Measurements from ENCODE around the gene PADI1. TPM values are rescaled to one million over a fixed set of nuclear protein-coding genes. Genes with fewer than 3 reads are reported as not detected.

PADI1 gene
- total RNA-seq, 2 donors from 2014 or later, result 1.2 TPM; not detected in 1

DNA sequence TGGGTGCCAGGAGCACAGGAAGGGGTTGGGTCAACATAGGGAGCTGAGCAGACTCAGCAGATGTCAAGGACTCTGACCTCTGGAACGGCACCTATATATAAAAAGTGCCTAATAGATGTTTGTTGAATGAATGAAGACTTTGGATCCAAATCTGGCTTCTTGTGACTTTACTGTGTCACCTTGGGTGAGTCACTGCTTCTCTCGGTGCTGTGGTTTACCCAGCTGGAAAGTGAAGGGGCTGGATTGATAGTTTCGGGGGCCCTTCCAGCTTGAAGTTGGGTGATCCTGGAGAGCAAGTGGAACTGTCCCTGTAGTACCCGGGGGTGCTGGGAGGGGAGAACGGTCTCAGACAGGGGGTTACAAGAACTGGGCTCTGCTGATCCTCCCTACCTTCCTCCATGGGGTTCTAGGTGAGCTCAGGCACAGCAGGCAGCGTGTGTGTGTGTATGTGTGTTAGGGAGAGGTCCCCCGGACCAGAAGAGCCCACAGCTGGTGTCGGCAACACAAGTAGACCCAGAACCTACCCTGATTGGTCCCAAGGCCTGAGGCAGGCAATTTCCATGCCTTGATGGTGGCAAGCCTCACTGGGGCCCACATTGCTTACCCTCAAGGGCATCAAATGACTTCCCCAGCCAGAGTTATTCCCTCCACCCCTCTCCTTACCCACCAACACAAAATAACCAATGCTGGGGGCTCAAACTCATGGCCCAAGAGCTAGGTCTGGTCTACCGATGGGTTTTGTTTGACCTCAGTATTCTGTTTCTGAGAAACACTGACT lies 5.5 kb upstream of the PADI1 start:
- DNase-seq (ENCODE audit: low spot score) (no peak), ATAC-seq (ENCODE audit: insufficient number of reproducible peaks, low FRiP score, low read depth) (no peak)
- no peaks in the 10 kb centered on the region for H3K4me1 ChIP-seq (ENCODE audit: control insufficient read depth in 1 of 2, low read depth in 2 of 2)
- H3K9me3 ChIP-seq, result no peaks in the 10 kb centered on the region
- TF ChIP-seq, protein P1, sequence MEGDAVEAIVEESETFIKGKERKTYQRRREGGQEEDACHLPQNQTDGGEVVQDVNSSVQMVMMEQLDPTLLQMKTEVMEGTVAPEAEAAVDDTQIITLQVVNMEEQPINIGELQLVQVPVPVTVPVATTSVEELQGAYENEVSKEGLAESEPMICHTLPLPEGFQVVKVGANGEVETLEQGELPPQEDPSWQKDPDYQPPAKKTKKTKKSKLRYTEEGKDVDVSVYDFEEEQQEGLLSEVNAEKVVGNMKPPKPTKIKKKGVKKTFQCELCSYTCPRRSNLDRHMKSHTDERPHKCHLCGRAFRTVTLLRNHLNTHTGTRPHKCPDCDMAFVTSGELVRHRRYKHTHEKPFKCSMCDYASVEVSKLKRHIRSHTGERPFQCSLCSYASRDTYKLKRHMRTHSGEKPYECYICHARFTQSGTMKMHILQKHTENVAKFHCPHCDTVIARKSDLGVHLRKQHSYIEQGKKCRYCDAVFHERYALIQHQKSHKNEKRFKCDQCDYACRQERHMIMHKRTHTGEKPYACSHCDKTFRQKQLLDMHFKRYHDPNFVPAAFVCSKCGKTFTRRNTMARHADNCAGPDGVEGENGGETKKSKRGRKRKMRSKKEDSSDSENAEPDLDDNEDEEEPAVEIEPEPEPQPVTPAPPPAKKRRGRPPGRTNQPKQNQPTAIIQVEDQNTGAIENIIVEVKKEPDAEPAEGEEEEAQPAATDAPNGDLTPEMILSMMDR (IDR thresholded peaks at IDR 0.05), result no peak
- no peaks in the 10 kb centered on the region for H3K36me3 ChIP-seq
- no peak overlapping the region for H3K27ac ChIP-seq
- H3K27me3 ChIP-seq (replicated peaks; ENCODE audit: insufficient read depth), result no peaks in the 10 kb centered on the region
- no peak overlapping the region for H3K4me3 ChIP-seq

DNA sequence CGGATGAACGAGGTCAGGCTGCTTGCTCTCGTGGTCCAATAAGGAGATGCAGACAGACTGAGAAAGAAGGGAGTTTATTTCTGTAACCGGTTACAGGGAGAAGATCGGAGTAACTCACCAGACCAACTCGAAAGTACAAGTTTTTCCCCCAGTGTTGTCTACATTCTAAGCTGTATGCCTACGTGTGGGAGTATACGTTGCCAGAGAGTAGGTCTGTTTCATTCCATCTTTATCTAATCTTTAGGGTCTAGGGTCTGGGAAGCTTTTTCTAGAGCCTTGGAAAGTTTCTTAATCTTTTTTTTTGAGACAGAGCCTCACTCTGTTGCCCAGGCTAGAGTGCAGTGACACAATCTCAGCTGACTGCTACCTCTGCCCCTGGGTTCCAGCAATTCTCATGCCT lies 4.7 kb upstream of the PADI1 start:
- Histone ChIP-seq H3K4me1 (ENCODE audit: control insufficient read depth in 1 of 2, low read depth in 2 of 2) (no peaks in the 10 kb centered on the region), H3K27ac (no peak overlapping the region), H3K27me3 (replicated peaks; ENCODE audit: insufficient read depth) (no peaks in the 10 kb centered on the region), H3K9me3 (no peaks in the 10 kb centered on the region), H3K4me3 (no peak overlapping the region), H3K36me3 (no peaks in the 10 kb centered on the region)
- no peak for ATAC-seq (ENCODE audit: insufficient number of reproducible peaks, low FRiP score, low read depth)
- no peak for DNase-seq (ENCODE audit: low spot score)
- TF ChIP-seq, protein P1 (IDR thresholded peaks at IDR 0.05), result no peak

DNA sequence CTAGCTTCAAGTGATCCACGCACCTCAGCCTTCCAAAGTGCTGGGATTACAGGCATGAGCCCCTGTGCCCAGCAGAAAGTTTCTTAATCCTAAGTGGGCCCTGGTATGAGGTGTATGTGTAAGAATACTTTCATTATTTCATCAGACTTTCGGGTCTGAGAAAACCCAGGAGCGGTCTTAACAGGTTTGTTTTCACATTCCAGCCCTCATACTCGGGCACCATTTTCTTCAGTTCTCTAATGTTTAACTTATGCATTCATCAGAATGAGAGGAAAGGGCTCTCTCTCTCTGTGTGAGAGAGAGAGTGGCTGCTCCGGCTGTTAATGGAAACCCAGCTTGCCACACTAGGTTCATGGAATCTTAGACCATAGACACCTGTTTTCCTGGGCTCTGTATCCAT lies 4.2 kb upstream of the PADI1 start:
- TF ChIP-seq, protein P1 (IDR thresholded peaks at IDR 0.05), result no peak
- Histone ChIP-seq H3K4me3 (no peak overlapping the region), H3K27me3 (replicated peaks; ENCODE audit: insufficient read depth) (no peaks in the 10 kb centered on the region), H3K36me3 (no peaks in the 10 kb centered on the region), H3K27ac (no peak overlapping the region), H3K4me1 (ENCODE audit: control insufficient read depth in 1 of 2, low read depth in 2 of 2) (no peaks in the 10 kb centered on the region), H3K9me3 (no peaks in the 10 kb centered on the region)
- no peak for ATAC-seq (ENCODE audit: insufficient number of reproducible peaks, low FRiP score, low read depth)
- DNase-seq (ENCODE audit: low spot score), result no peak

DNA sequence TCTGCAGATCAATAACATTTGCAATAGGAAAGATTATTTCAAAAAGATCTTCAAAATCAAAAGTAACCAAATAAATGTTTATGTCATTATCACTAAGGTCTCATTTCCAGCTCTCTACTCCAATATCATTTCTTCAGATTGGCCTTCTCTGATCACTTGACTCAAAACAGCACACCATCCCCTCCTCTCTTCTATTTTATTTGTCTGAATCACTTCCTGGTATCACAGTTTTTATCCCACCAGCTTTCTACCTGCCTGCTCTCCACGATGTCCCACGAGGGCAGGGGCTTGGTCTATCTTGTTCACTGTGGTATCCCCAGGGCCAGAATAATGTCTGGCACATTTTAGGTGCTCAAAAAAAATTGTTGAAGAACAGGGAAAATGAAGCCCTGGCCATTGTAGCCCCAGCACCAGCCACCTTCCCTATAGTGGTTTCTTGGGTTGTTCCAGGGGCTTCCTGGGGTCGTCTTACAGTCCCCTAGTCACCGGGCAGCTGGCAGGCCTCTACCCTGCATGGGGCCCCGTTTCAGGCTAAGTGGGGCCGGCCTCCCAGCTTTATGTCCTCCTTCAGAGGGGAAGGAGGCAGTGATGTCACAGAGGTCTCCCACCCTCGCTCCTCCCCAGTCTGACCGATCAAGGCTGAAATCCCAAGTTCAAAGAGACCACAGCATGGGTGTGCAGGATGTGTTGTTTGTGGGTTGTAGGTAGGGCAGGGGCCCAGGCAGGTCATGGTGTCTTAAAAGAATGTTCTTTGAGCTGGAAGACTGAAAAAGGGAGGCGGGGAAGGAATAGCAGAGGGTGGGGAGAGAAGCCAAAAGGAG lies 3.5 kb upstream of the PADI1 start:
- H3K27me3 ChIP-seq (replicated peaks; ENCODE audit: insufficient read depth), result no peaks in the 10 kb centered on the region
- H3K9me3 ChIP-seq, result no peaks in the 10 kb centered on the region
- ATAC-seq (ENCODE audit: insufficient number of reproducible peaks, low FRiP score, low read depth) (no peak), DNase-seq (ENCODE audit: low spot score) (no peak)
- H3K36me3 ChIP-seq, result no peaks in the 10 kb centered on the region
- H3K27ac ChIP-seq, result no peak overlapping the region
- no peaks in the 10 kb centered on the region for H3K4me1 ChIP-seq (ENCODE audit: control insufficient read depth in 1 of 2, low read depth in 2 of 2)
- TF ChIP-seq, protein P1 (IDR thresholded peaks at IDR 0.05), result no peak
- H3K4me3 ChIP-seq, result no peak overlapping the region

DNA sequence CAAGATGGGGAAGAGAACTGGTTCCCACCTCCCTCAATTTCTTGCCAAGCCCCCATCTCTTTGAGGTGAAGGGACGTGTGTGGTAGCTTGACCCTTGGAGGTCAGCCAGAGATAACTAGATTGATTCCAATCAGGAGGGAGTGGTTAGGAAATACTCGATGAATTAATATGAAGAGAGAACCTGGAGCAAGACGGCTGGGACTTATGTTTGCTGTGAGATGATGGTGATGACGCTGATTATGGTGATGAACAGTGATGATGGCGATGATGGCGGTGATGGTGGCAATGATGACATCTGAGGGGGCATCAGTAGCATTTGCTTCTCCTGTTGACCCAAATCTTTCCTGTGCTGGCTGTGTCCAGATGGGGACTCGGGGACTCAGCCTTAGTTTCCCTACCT lies 724 bp downstream of the PADI1 start:
- Histone ChIP-seq H3K36me3 (no peaks in the 10 kb centered on the region), H3K4me1 (ENCODE audit: control insufficient read depth in 1 of 2, low read depth in 2 of 2) (no peaks in the 10 kb centered on the region), H3K9me3 (no peaks in the 10 kb centered on the region), H3K4me3 (no peak overlapping the region), H3K27ac (no peak overlapping the region), H3K27me3 (replicated peaks; ENCODE audit: insufficient read depth) (no peaks in the 10 kb centered on the region)
- ATAC-seq (ENCODE audit: insufficient number of reproducible peaks, low FRiP score, low read depth) (no peak), DNase-seq (ENCODE audit: low spot score) (no peak)
- TF ChIP-seq, protein P1 (IDR thresholded peaks at IDR 0.05), result no peak
